Measurements from ENCODE around the gene CDC37L1.
"Not testable (repeated sequence)": the region's sequence is repeated elsewhere in the genome, so short reads cannot be mapped to it uniquely, and the experiment has no call there.

Gene CDC37L1

GRCh38 chr9:4657426-4658159 is 21.8 kb upstream of the CDC37L1 start:
- no peak overlapping the region for H3K27ac ChIP-seq (ENCODE audit: low read depth, low read length, severe bottlenecking)
- no peak overlapping the region for H3K4me3 ChIP-seq (ENCODE audit: extremely low read depth, insufficient read depth, low read length, poor library complexity, severe bottlenecking)
- no peaks in the 10 kb centered on the region for H3K9me3 ChIP-seq (ENCODE audit: control insufficient read depth, low read length)
- peaks cover 6% of the 10 kb centered on the region for H3K4me1 ChIP-seq (ENCODE audit: control insufficient read depth, insufficient read depth, low read length, poor library complexity, severe bottlenecking)
- WGBS, 2 experiments (ENCODE audit: insufficient coverage in 2 of 2) = 90 to 100% methylated on average over 3 to 4 of the region's 4 CpGs
- H3K36me3 ChIP-seq (ENCODE audit: control insufficient read depth, insufficient read depth, low read length) = no peaks in the 10 kb centered on the region

- not testable (repeated sequence) for H3K27ac ChIP-seq (ENCODE audit: low read depth, low read length, severe bottlenecking); H3K9me3 ChIP-seq (ENCODE audit: control insufficient read depth, low read length); H3K36me3 ChIP-seq (ENCODE audit: control insufficient read depth, insufficient read depth, low read length); H3K4me3 ChIP-seq (ENCODE audit: extremely low read depth, insufficient read depth, low read length, poor library complexity, severe bottlenecking)
- no CpG with 5 or more reads among the region's 5 CpGs for WGBS, 2 experiments (ENCODE audit: insufficient coverage in 2 of 2)
- peaks cover 23% of the 10 kb centered on the region for H3K4me1 ChIP-seq (ENCODE audit: control insufficient read depth, insufficient read depth, low read length, poor library complexity, severe bottlenecking)
These were observed 18.7 kb upstream of the CDC37L1 start for GRCh38 chr9:4660665-4661064.

GRCh38 chr9:4661165-4661564 is 18.2 kb upstream of the CDC37L1 start:
- Histone ChIP-seq H3K4me3 (ENCODE audit: extremely low read depth, insufficient read depth, low read length, poor library complexity, severe bottlenecking) (no peak overlapping the region), H3K27ac (ENCODE audit: low read depth, low read length, severe bottlenecking) (peak overlapping the region; percentile 29), H3K9me3 (ENCODE audit: control insufficient read depth, low read length) (no peaks in the 10 kb centered on the region), H3K36me3 (ENCODE audit: control insufficient read depth, insufficient read depth, low read length) (no peaks in the 10 kb centered on the region), H3K4me1 (ENCODE audit: control insufficient read depth, insufficient read depth, low read length, poor library complexity, severe bottlenecking) (peaks cover 24% of the 10 kb centered on the region)
- WGBS, 2 experiments (ENCODE audit: insufficient coverage in 2 of 2) = 100% methylated on average over 1 of the region's 1 CpG; no CpG with 5 or more reads in 1 of the 2 experiments

GRCh38 chr9:4661611-4662010 is 17.8 kb upstream of the CDC37L1 start:
- peak overlapping the region; percentile 29 for H3K27ac ChIP-seq (ENCODE audit: low read depth, low read length, severe bottlenecking)
- no peaks in the 10 kb centered on the region for H3K36me3 ChIP-seq (ENCODE audit: control insufficient read depth, insufficient read depth, low read length)
- 31 to 32% methylated on average over 2 to 4 of the region's 5 CpGs for WGBS, 2 experiments (ENCODE audit: insufficient coverage in 2 of 2)

GRCh38 chr9:4662108-4662988 is 17.0 kb upstream of the CDC37L1 start, which contains the start of gene PLPP6:
TSS of gene PLPP6 (plus strand) at chr9:4662294. CDS start at chr9:4662376, 82 bp downstream.
- H3K36me3 ChIP-seq (ENCODE audit: control insufficient read depth, insufficient read depth, low read length) = no peaks in the 10 kb centered on the region
- H3K27ac ChIP-seq (ENCODE audit: low read depth, low read length, severe bottlenecking) = peak within 1 kb of the TSS; percentile 29
- peak within 1 kb of the TSS; percentile 70 for H3K4me3 ChIP-seq (ENCODE audit: extremely low read depth, insufficient read depth, low read length, poor library complexity, severe bottlenecking)
- H3K4me1 ChIP-seq (ENCODE audit: control insufficient read depth, insufficient read depth, low read length, poor library complexity, severe bottlenecking) = peaks cover 24% of the 10 kb centered on the region
- H3K9me3 ChIP-seq (ENCODE audit: control insufficient read depth, low read length) = no peaks in the 10 kb centered on the region
- 2 to 3% methylated on average over 60 to 63 of the region's 70 CpGs for WGBS, 2 experiments (ENCODE audit: insufficient coverage in 2 of 2)

More at GRCh38 chr9:4661611-4662010, 17.8 kb upstream of the CDC37L1 start:
- Histone ChIP-seq H3K4me3 (ENCODE audit: extremely low read depth, insufficient read depth, low read length, poor library complexity, severe bottlenecking) (peak overlapping the region; percentile 70), H3K4me1 (ENCODE audit: control insufficient read depth, insufficient read depth, low read length, poor library complexity, severe bottlenecking) (peaks cover 24% of the 10 kb centered on the region), H3K9me3 (ENCODE audit: control insufficient read depth, low read length) (no peaks in the 10 kb centered on the region)

GRCh38 chr9:4662989-4663792 is 16.2 kb upstream of the CDC37L1 start:
- Histone ChIP-seq H3K4me3 (ENCODE audit: extremely low read depth, insufficient read depth, low read length, poor library complexity, severe bottlenecking) (peak overlapping the region; percentile 70), H3K27ac (ENCODE audit: low read depth, low read length, severe bottlenecking) (no peak overlapping the region), H3K36me3 (ENCODE audit: control insufficient read depth, insufficient read depth, low read length) (no peaks in the 10 kb centered on the region), H3K4me1 (ENCODE audit: control insufficient read depth, insufficient read depth, low read length, poor library complexity, severe bottlenecking) (peaks cover 24% of the 10 kb centered on the region), H3K9me3 (ENCODE audit: control insufficient read depth, low read length) (no peaks in the 10 kb centered on the region)
- WGBS, 2 experiments (ENCODE audit: insufficient coverage in 2 of 2) = 48 to 67% methylated on average over 9 to 12 of the region's 13 CpGs

GRCh38 chr9:4663956-4664355 is 15.4 kb upstream of the CDC37L1 start:
- WGBS, 2 experiments (ENCODE audit: insufficient coverage in 2 of 2) = 93 to 94% methylated on average over 1 to 3 of the region's 3 CpGs
- Histone ChIP-seq H3K4me1 (ENCODE audit: control insufficient read depth, insufficient read depth, low read length, poor library complexity, severe bottlenecking) (peaks cover 24% of the 10 kb centered on the region), H3K36me3 (ENCODE audit: control insufficient read depth, insufficient read depth, low read length) (no peaks in the 10 kb centered on the region), H3K27ac (ENCODE audit: low read depth, low read length, severe bottlenecking) (no peak overlapping the region), H3K9me3 (ENCODE audit: control insufficient read depth, low read length) (no peaks in the 10 kb centered on the region), H3K4me3 (ENCODE audit: extremely low read depth, insufficient read depth, low read length, poor library complexity, severe bottlenecking) (no peak overlapping the region)

GRCh38 chr9:4665357-4665756 is 14.0 kb upstream of the CDC37L1 start:
- no peak overlapping the region for H3K4me3 ChIP-seq (ENCODE audit: extremely low read depth, insufficient read depth, low read length, poor library complexity, severe bottlenecking)
- H3K27ac ChIP-seq (ENCODE audit: low read depth, low read length, severe bottlenecking) = no peak overlapping the region
- no peaks in the 10 kb centered on the region for H3K36me3 ChIP-seq (ENCODE audit: control insufficient read depth, insufficient read depth, low read length)
- 100% methylated on average over 1 to 2 of the region's 2 CpGs for WGBS, 2 experiments (ENCODE audit: insufficient coverage in 2 of 2)
- H3K9me3 ChIP-seq (ENCODE audit: control insufficient read depth, low read length) = no peaks in the 10 kb centered on the region
- H3K4me1 ChIP-seq (ENCODE audit: control insufficient read depth, insufficient read depth, low read length, poor library complexity, severe bottlenecking) = peaks cover 24% of the 10 kb centered on the region

GRCh38 chr9:4666042-4666699 is 13.2 kb upstream of the CDC37L1 start, which contains the start of gene SPATA6L:
TSS of gene SPATA6L (minus strand) at chr9:4666480. CDS start at chr9:4666250, 230 bp downstream.
- H3K27ac ChIP-seq (ENCODE audit: low read depth, low read length, severe bottlenecking) = no peak within 1 kb of the TSS

GRCh38 chr9:4667681-4668080 is 11.7 kb upstream of the CDC37L1 start:
- Histone ChIP-seq H3K4me3 (ENCODE audit: extremely low read depth, insufficient read depth, low read length, poor library complexity, severe bottlenecking) (no peak overlapping the region), H3K27ac (ENCODE audit: low read depth, low read length, severe bottlenecking) (no peak overlapping the region), H3K36me3 (ENCODE audit: control insufficient read depth, insufficient read depth, low read length) (no peaks in the 10 kb centered on the region), H3K4me1 (ENCODE audit: control insufficient read depth, insufficient read depth, low read length, poor library complexity, severe bottlenecking) (peaks cover 18% of the 10 kb centered on the region), H3K9me3 (ENCODE audit: control insufficient read depth, low read length) (no peaks in the 10 kb centered on the region)
- no CpG with 5 or more reads among the region's 1 CpG for WGBS, 2 experiments (ENCODE audit: insufficient coverage in 2 of 2)

More at GRCh38 chr9:4666042-4666699, 13.2 kb upstream of the CDC37L1 start, which contains the start of gene SPATA6L:
- 6 to 8% methylated on average over 19 to 24 of the region's 36 CpGs for WGBS, 2 experiments (ENCODE audit: insufficient coverage in 2 of 2)
- peak within 1 kb of the TSS; percentile 36 for H3K4me3 ChIP-seq (ENCODE audit: extremely low read depth, insufficient read depth, low read length, poor library complexity, severe bottlenecking)
- H3K36me3 ChIP-seq (ENCODE audit: control insufficient read depth, insufficient read depth, low read length) = no peaks in the 10 kb centered on the region
- H3K9me3 ChIP-seq (ENCODE audit: control insufficient read depth, low read length) = no peaks in the 10 kb centered on the region
- H3K4me1 ChIP-seq (ENCODE audit: control insufficient read depth, insufficient read depth, low read length, poor library complexity, severe bottlenecking) = peaks cover 24% of the 10 kb centered on the region
